ENCODE results near the gene PCBP1. TPM values are rescaled to one million over a fixed set of nuclear protein-coding genes. Genes with fewer than 3 reads are reported as not detected.
"Not testable (repeated sequence)": the region's sequence is repeated elsewhere in the genome, so short reads cannot be mapped to it uniquely, and the experiment has no call there.

The PCBP1 gene
- total RNA-seq, 2 experiments from 2014 or later, result 417 to 450 TPM

GRCh38 chr2:70124983-70125480, 37.8 kb downstream of the PCBP1 start:
- POLR2A ChIA-PET, result interaction anchor here (0.6 to 5.5 kb wide), 14 partner anchors 9 to 671 kb away, joined by 3 to 70 read pairs (median 7); partner anchors contain the start of genes C2orf42, MXD1 and PCBP1
- peak; percentile 74 for DNase-seq
- peaks cover 72% of the 10 kb centered on the region for H3K4me1 Mint-ChIP-seq
- intact Hi-C loops (cut with DNase I, micrococcal nuclease), result loop anchor here (1.0 to 2.0 kb wide), 8 partner anchors 7 to 56 kb away; partner anchors contain the start of gene PCBP1 (in 1 of the 2)
- peak overlapping the region; percentile 92 for H3K4me3 Mint-ChIP-seq
- H3K27ac Mint-ChIP-seq, result peak overlapping the region; percentile 100
- CTCF ChIA-PET, result interaction anchor here (0.6 to 2.4 kb wide), 10 partner anchors 9 to 213 kb away, joined by 3 to 15 read pairs (median 4); no protein-coding TSS in a partner anchor
- no peaks in the 10 kb centered on the region for H3K27me3 Mint-ChIP-seq
- peaks cover 17% of the 10 kb centered on the region for H3K36me3 Mint-ChIP-seq (ENCODE audit: low read depth)
- peak; percentile 53 for ATAC-seq
- no peaks in the 10 kb centered on the region for H3K9me3 Mint-ChIP-seq (ENCODE audit: low read depth)

- ChIA-PET CTCF (interaction anchor here (0.7 to 2.4 kb wide), 7 partner anchors 9 to 213 kb away, joined by 3 to 9 read pairs (median 3); no protein-coding TSS in a partner anchor), POLR2A (interaction anchor here (0.6 to 5.5 kb wide), 13 partner anchors 9 to 672 kb away, joined by 3 to 70 read pairs (median 5); partner anchors contain the start of genes C2orf42, MXD1 and PCBP1)
- H3K4me1 Mint-ChIP-seq, result peaks cover 76% of the 10 kb centered on the region
- ATAC-seq (no peak), DNase-seq (no peak)
- peaks cover 17% of the 10 kb centered on the region for H3K36me3 Mint-ChIP-seq (ENCODE audit: low read depth)
- H3K4me3 Mint-ChIP-seq, result peak overlapping the region; percentile 92
- peak overlapping the region; percentile 100 for H3K27ac Mint-ChIP-seq
- no peaks in the 10 kb centered on the region for H3K27me3 Mint-ChIP-seq
- H3K9me3 Mint-ChIP-seq (ENCODE audit: low read depth), result no peaks in the 10 kb centered on the region
- intact Hi-C loops (cut with DNase I, micrococcal nuclease), result loop anchor here in 1 of 2 experiments (2.0 kb wide), 1 partner anchor 37 kb away; no protein-coding TSS in a partner anchor
Measured at GRCh38 chr2:70125498-70125898, 38.2 kb downstream of the PCBP1 start.

- Mint-ChIP-seq H3K27ac (peak overlapping the region; percentile 100), H3K36me3 (ENCODE audit: low read depth) (peaks cover 17% of the 10 kb centered on the region), H3K27me3 (no peaks in the 10 kb centered on the region), H3K4me3 (peak overlapping the region; percentile 92), H3K4me1 (peaks cover 74% of the 10 kb centered on the region), H3K9me3 (ENCODE audit: low read depth) (no peaks in the 10 kb centered on the region)
- DNase-seq, result no peak
- ChIA-PET POLR2A (interaction anchor here (0.7 to 5.5 kb wide), 5 partner anchors 8 to 1016 kb away, joined by 3 to 70 read pairs (median 5); no protein-coding TSS in a partner anchor), CTCF (interaction anchor here (0.9 to 2.0 kb wide), 4 partner anchors 8 to 214 kb away, joined by 3 to 6 read pairs (median 4); no protein-coding TSS in a partner anchor)
- intact Hi-C loops (cut with DNase I, micrococcal nuclease), result no loop called here
- no peak for ATAC-seq
Measured at GRCh38 chr2:70126413-70126812, 39.1 kb downstream of the PCBP1 start.

- Mint-ChIP-seq H3K27me3 (no peaks in the 10 kb centered on the region), H3K4me3 (no peak overlapping the region), H3K27ac (peak overlapping the region; percentile 40), H3K4me1 (peaks cover 65% of the 10 kb centered on the region), H3K9me3 (ENCODE audit: low read depth) (no peaks in the 10 kb centered on the region), H3K36me3 (ENCODE audit: low read depth) (peaks cover 13% of the 10 kb centered on the region)
- no peak for ATAC-seq
- DNase-seq, result no peak
- intact Hi-C loops (cut with DNase I, micrococcal nuclease), result no loop called here
- ChIA-PET CTCF (interaction anchor here (0.6 to 1.0 kb wide), 2 partner anchors 12 to 13 kb away, joined by 3 read pairs; no protein-coding TSS in a partner anchor), POLR2A (no interaction called here)
Measured at GRCh38 chr2:70128005-70128404, 40.7 kb downstream of the PCBP1 start.

- ChIA-PET CTCF (interaction anchor here (2.8 to 3.9 kb wide), 6 partner anchors 10 to 219 kb away, joined by 12 to 26 read pairs (median 14); partner anchors contain the start of gene PCBP1), POLR2A (interaction anchor here (0.9 to 4.9 kb wide), 7 partner anchors 8 to 217 kb away, joined by 3 to 70 read pairs (median 10); partner anchors contain the start of genes MXD1 and PCBP1)
- H3K9me3 Mint-ChIP-seq (ENCODE audit: low read depth); H3K27me3 Mint-ChIP-seq; ATAC-seq; H3K36me3 Mint-ChIP-seq (ENCODE audit: low read depth); DNase-seq: not testable (repeated sequence)
- peak overlapping the region; percentile 86 for H3K4me3 Mint-ChIP-seq
- intact Hi-C loops (cut with DNase I, micrococcal nuclease), result loop anchor here (1.0 to 10.0 kb wide), 4 partner anchors 7 to 1367 kb away; partner anchors contain the start of gene PCBP1 (in 1 of the 2)
- H3K27ac Mint-ChIP-seq, result peak overlapping the region; percentile 100
- peaks cover 77% of the 10 kb centered on the region for H3K4me1 Mint-ChIP-seq
Measured at GRCh38 chr2:70131344-70132143, 44.3 kb downstream of the PCBP1 start.

GRCh38 chr2:70132244-70133126, 45.2 kb downstream of the PCBP1 start:
- ATAC-seq (peak; percentile 34), DNase-seq (peak; percentile 59)
- peaks cover 2% of the 10 kb centered on the region for H3K36me3 Mint-ChIP-seq (ENCODE audit: low read depth)
- intact Hi-C loops (cut with DNase I, micrococcal nuclease), result loop anchor here (1.0 to 10.0 kb wide), 5 partner anchors 8 to 1368 kb away; partner anchors contain the start of gene PCBP1 (in 1 of the 2)
- H3K27ac Mint-ChIP-seq, result peak overlapping the region; percentile 100
- ChIA-PET POLR2A (interaction anchor here (0.6 to 4.9 kb wide), 13 partner anchors 9 to 218 kb away, joined by 3 to 70 read pairs (median 9); partner anchors contain the start of genes C2orf42, MXD1 and PCBP1), CTCF (interaction anchor here (0.6 to 3.9 kb wide), 16 partner anchors 8 to 398 kb away, joined by 3 to 26 read pairs (median 6); partner anchors contain the start of gene PCBP1)
- peaks cover 74% of the 10 kb centered on the region for H3K4me1 Mint-ChIP-seq
- H3K4me3 Mint-ChIP-seq, result peak overlapping the region; percentile 86
- H3K9me3 Mint-ChIP-seq (ENCODE audit: low read depth), result peaks cover under 1% of the 10 kb centered on the region
- H3K27me3 Mint-ChIP-seq, result no peaks in the 10 kb centered on the region

GRCh38 chr2:70133127-70133452, 45.8 kb downstream of the PCBP1 start:
- ATAC-seq (no peak), DNase-seq (no peak)
- ChIA-PET CTCF (interaction anchor here (0.6 to 3.9 kb wide), 17 partner anchors 9 to 399 kb away, joined by 3 to 26 read pairs (median 5); partner anchors contain the start of gene PCBP1), POLR2A (interaction anchor here (0.6 to 4.9 kb wide), 10 partner anchors 9 to 218 kb away, joined by 3 to 70 read pairs (median 11); partner anchors contain the start of genes C2orf42, MXD1 and PCBP1)
- Mint-ChIP-seq H3K27me3 (no peaks in the 10 kb centered on the region), H3K36me3 (ENCODE audit: low read depth) (peaks cover 3% of the 10 kb centered on the region), H3K4me1 (peaks cover 74% of the 10 kb centered on the region), H3K9me3 (ENCODE audit: low read depth) (peaks cover 2% of the 10 kb centered on the region), H3K27ac (peak overlapping the region; percentile 100), H3K4me3 (peak overlapping the region; percentile 86)
- intact Hi-C loops (cut with DNase I, micrococcal nuclease), result loop anchor here (1.0 to 10.0 kb wide), 4 partner anchors 8 to 1368 kb away; partner anchors contain the start of gene PCBP1 (in 1 of the 2)

GRCh38 chr2:70133491-70134322, 46.4 kb downstream of the PCBP1 start:
- intact Hi-C loops (cut with DNase I, micrococcal nuclease), result loop anchor here (1.0 to 10.0 kb wide), 4 partner anchors 8 to 1369 kb away; partner anchors contain the start of gene PCBP1 (in 1 of the 2)
- Mint-ChIP-seq H3K9me3 (ENCODE audit: low read depth) (peaks cover 2% of the 10 kb centered on the region), H3K27me3 (no peaks in the 10 kb centered on the region), H3K4me3 (peak overlapping the region; percentile 86), H3K27ac (peak overlapping the region; percentile 100), H3K4me1 (peaks cover 73% of the 10 kb centered on the region), H3K36me3 (ENCODE audit: low read depth) (peaks cover 3% of the 10 kb centered on the region)
- ATAC-seq (peak; percentile 42), DNase-seq (peak; percentile 62)
- ChIA-PET POLR2A (interaction anchor here (0.6 to 4.9 kb wide), 11 partner anchors 8 to 219 kb away, joined by 3 to 70 read pairs (median 9); partner anchors contain the start of genes C2orf42, MXD1 and PCBP1), CTCF (interaction anchor here (0.6 to 3.9 kb wide), 16 partner anchors 8 to 221 kb away, joined by 3 to 26 read pairs (median 6); partner anchors contain the start of gene PCBP1)

- H3K27me3 Mint-ChIP-seq; ATAC-seq; H3K9me3 Mint-ChIP-seq (ENCODE audit: low read depth); H3K36me3 Mint-ChIP-seq (ENCODE audit: low read depth); DNase-seq: not testable (repeated sequence)
- peaks cover 76% of the 10 kb centered on the region for H3K4me1 Mint-ChIP-seq
- peak overlapping the region; percentile 100 for H3K27ac Mint-ChIP-seq
- CTCF ChIA-PET, result interaction anchor here (1.1 to 3.9 kb wide), 9 partner anchors 8 to 221 kb away, joined by 3 to 26 read pairs (median 13); partner anchors contain the start of gene PCBP1
- POLR2A ChIA-PET, result interaction anchor here (0.6 to 4.9 kb wide), 7 partner anchors 11 to 89 kb away, joined by 3 to 70 read pairs (median 5); partner anchors contain the start of gene PCBP1
- intact Hi-C loops (cut with DNase I, micrococcal nuclease), result loop anchor here in 1 of 2 experiments (10.0 kb wide), 1 partner anchor 1370 kb away; no protein-coding TSS in a partner anchor
- H3K4me3 Mint-ChIP-seq, result peak overlapping the region; percentile 86
Measured at GRCh38 chr2:70134323-70134983, 47.2 kb downstream of the PCBP1 start.

Data from activated CD4-positive, alpha-beta T cell treated with anti-CD3 and anti-CD28 coated beads for 36 hours (primary cell).